ENCODE data around the gene CAND1. TPM values are rescaled to one million over a fixed set of nuclear protein-coding genes. Genes with fewer than 3 reads are reported as not detected.

Gene CAND1
- total RNA-seq, 1 experiment from 2014 or later = 155 TPM

DNA sequence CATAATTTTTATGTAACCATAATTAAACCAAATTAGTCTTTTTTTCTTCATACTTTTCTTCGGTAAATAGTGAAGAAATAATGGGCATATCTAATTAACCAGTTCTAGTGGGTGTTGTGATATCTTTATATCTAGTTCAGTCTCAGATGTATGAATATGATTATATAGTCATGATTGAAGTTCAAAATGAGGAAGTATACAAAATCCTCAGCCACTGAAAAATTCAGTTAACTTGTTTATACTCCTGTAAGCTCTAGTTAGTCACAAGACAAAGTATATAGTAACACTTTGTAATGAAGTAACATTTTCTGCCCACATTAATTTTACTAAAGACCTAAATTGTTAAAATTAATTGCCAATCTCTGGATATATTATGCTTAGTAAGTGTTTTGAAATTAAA, 46.5 kb downstream of the CAND1 start:
- peaks cover 26 to 27% of the 10 kb centered on the region in 2 experiments for H3K36me3 ChIP-seq (ENCODE audit: control insufficient read depth in 1 of 2, insufficient read depth in 2 of 2, low read length in 2 of 2)
- peaks cover 3% of the 10 kb centered on the region; the same call in 1 of the 2 replicates for H4K20me1 ChIP-seq (ENCODE audit: insufficient read depth)
- no peaks in the 10 kb centered on the region for H3K9me3 ChIP-seq (ENCODE audit: control insufficient read depth in 1 of 2, insufficient read depth in 1 of 2, low read depth in 1 of 2, low read length in 2 of 2)
- H3K27ac ChIP-seq (ENCODE audit: low read depth, low read length) = no peak overlapping the region
- no peak overlapping the region for H3K4me2 ChIP-seq (ENCODE audit: low read length)
- TF ChIP-seq, protein P1, sequence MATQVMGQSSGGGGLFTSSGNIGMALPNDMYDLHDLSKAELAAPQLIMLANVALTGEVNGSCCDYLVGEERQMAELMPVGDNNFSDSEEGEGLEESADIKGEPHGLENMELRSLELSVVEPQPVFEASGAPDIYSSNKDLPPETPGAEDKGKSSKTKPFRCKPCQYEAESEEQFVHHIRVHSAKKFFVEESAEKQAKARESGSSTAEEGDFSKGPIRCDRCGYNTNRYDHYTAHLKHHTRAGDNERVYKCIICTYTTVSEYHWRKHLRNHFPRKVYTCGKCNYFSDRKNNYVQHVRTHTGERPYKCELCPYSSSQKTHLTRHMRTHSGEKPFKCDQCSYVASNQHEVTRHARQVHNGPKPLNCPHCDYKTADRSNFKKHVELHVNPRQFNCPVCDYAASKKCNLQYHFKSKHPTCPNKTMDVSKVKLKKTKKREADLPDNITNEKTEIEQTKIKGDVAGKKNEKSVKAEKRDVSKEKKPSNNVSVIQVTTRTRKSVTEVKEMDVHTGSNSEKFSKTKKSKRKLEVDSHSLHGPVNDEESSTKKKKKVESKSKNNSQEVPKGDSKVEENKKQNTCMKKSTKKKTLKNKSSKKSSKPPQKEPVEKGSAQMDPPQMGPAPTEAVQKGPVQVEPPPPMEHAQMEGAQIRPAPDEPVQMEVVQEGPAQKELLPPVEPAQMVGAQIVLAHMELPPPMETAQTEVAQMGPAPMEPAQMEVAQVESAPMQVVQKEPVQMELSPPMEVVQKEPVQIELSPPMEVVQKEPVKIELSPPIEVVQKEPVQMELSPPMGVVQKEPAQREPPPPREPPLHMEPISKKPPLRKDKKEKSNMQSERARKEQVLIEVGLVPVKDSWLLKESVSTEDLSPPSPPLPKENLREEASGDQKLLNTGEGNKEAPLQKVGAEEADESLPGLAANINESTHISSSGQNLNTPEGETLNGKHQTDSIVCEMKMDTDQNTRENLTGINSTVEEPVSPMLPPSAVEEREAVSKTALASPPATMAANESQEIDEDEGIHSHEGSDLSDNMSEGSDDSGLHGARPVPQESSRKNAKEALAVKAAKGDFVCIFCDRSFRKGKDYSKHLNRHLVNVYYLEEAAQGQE (IDR thresholded peaks at IDR 0.05; ENCODE audit: low read depth) = no peak
- TF ChIP-seq SIN3A (IDR thresholded peaks at IDR 0.05; ENCODE audit: low read depth) = no peak
- TF ChIP-seq, protein P2, sequence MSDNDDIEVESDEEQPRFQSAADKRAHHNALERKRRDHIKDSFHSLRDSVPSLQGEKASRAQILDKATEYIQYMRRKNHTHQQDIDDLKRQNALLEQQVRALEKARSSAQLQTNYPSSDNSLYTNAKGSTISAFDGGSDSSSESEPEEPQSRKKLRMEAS (IDR thresholded peaks at IDR 0.05) = no peak
- no peaks in the 10 kb centered on the region for H3K79me2 ChIP-seq (ENCODE audit: insufficient read depth, low read length)
- no peaks in the 10 kb centered on the region for H3K4me1 ChIP-seq (ENCODE audit: control insufficient read depth in 1 of 2, insufficient read depth in 2 of 2, low read length in 2 of 2)
- POLR2A ChIA-PET = no interaction called here
- no peak overlapping the region for H3K9ac ChIP-seq (ENCODE audit: low read length)
- intact Hi-C loops (cut with micrococcal nuclease) = no loop called here
- RAD21 ChIA-PET (ENCODE audit: low non-redundant PET in 1 of 2, low total read pairs in 2 of 2, uncharacterized antibody in 2 of 2, unreplicated experiment in 2 of 2) = no interaction called here
- H2AFZ ChIP-seq (ENCODE audit: low read depth, low read length, poor library complexity, severe bottlenecking) = no peak overlapping the region
- no peak overlapping the region for H3K4me3 ChIP-seq (replicated peaks in 1 of 2; ENCODE audit: low read depth in 1 of 2, low read length in 2 of 2)
- H3K27me3 ChIP-seq (ENCODE audit: insufficient read depth, low read length) = no peaks in the 10 kb centered on the region
- CTCF ChIA-PET = no interaction called here
- ATAC-seq (no peak), DNase-seq (ENCODE audit: low read depth, low spot score) (no peak)
- no peaks in the 10 kb centered on the region for H3K9me2 ChIP-seq (ENCODE audit: insufficient read depth)
- BruUV-seq (replicated peaks) = no TSS peak

DNA sequence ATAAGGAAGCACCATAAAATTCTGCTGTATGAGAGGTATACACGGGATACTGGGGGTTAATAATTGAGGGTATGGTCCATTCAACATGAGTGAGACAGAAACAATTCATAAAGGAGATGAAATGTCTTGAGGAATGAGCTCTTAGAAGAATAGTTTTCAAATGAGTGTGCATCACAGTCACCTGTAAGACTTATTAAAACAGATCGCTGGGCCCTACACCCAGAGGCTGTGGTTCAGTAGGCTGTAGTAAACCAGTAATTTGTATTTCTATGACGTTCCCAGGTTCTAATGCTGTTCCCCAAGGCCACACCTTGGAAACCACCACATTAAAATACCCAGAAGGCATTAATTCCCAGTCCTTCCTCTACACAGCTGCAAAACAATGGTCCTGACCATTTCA, 49.6 kb downstream of the CAND1 start:
- intact Hi-C loops (cut with micrococcal nuclease) = no loop called here
- TF ChIP-seq POLR2AphosphoS5 (IDR thresholded peaks at IDR 0.05; ENCODE audit: low read depth, low read length) (0 out of 2 replicates have a peak, but pooled peaks have one; percentile 6), JUND (IDR thresholded peaks at IDR 0.05) (no peak)
- TF ChIP-seq, protein P1 (IDR thresholded peaks at IDR 0.05; ENCODE audit: low read depth) = no peak
- Histone ChIP-seq H4K20me1 (ENCODE audit: insufficient read depth) (no peaks in the 10 kb centered on the region), H3K9me2 (ENCODE audit: insufficient read depth) (no peaks in the 10 kb centered on the region), H3K9ac (ENCODE audit: low read length) (no peak overlapping the region), H3K27ac (ENCODE audit: low read depth, low read length) (no peak overlapping the region), H3K4me3 (replicated peaks in 1 of 2; ENCODE audit: low read depth in 1 of 2, low read length in 2 of 2) (no peak overlapping the region), H3K4me2 (ENCODE audit: low read length) (no peak overlapping the region), H2AFZ (ENCODE audit: low read depth, low read length, poor library complexity, severe bottlenecking) (no peak overlapping the region), H3K27me3 (ENCODE audit: insufficient read depth, low read length) (no peaks in the 10 kb centered on the region), H3K79me2 (ENCODE audit: insufficient read depth, low read length) (no peaks in the 10 kb centered on the region), H3K9me3 (ENCODE audit: control insufficient read depth in 1 of 2, insufficient read depth in 1 of 2, low read depth in 1 of 2, low read length in 2 of 2) (no peaks in the 10 kb centered on the region), H3K36me3 (ENCODE audit: control insufficient read depth in 1 of 2, insufficient read depth in 2 of 2, low read length in 2 of 2) (peaks cover 4 to 11% of the 10 kb centered on the region in 2 experiments; a peak in 3 of 4 replicates), H3K4me1 (ENCODE audit: control insufficient read depth in 1 of 2, insufficient read depth in 2 of 2, low read length in 2 of 2) (no peaks in the 10 kb centered on the region)
- POLR2A ChIA-PET = no interaction called here
- RAD21 ChIA-PET (ENCODE audit: low non-redundant PET in 1 of 2, low total read pairs in 2 of 2, uncharacterized antibody in 2 of 2, unreplicated experiment in 2 of 2) = no interaction called here
- no peak for DNase-seq (ENCODE audit: low read depth, low spot score)
- ATAC-seq = no peak
- no TSS peak for BruUV-seq (replicated peaks)
- CTCF ChIA-PET = no interaction called here
